HG02852 (cell line): ENCODE data around the gene LAMA3.

ENCODE experiments used
- ATAC-seq: cut with Tn5 transposase; IDR thresholded peaks from one replicate; pipeline ENCODE4 v1.9.1; 2021; ENCODE audit warnings: mild to moderate bottlenecking, moderate library complexity; ENCODE audit not compliant: unreplicated experiment

The LAMA3 gene

GRCh38 chr18:23845988-23846630, 156.9 kb downstream of the LAMA3 start:
- no peak for ATAC-seq

GRCh38 chr18:23847321-23847986, 158.2 kb downstream of the LAMA3 start:
- no peak for ATAC-seq

- no peak for ATAC-seq
These were observed 159.9 kb downstream of the LAMA3 start for GRCh38 chr18:23849141-23849540.

- ATAC-seq: no peak
These were observed 161.0 kb downstream of the LAMA3 start for GRCh38 chr18:23850215-23850614.

- no peak for ATAC-seq
These were observed 162.3 kb downstream of the LAMA3 start for GRCh38 chr18:23851470-23852002.

- ATAC-seq: no peak
These were observed 163.2 kb downstream of the LAMA3 start for GRCh38 chr18:23852236-23853045.

GRCh38 chr18:23853448-23854195, 164.4 kb downstream of the LAMA3 start:
- ATAC-seq: no peak

- no peak for ATAC-seq
These were observed 166.5 kb downstream of the LAMA3 start for GRCh38 chr18:23855721-23856120.

- no peak for ATAC-seq
These were observed 167.4 kb downstream of the LAMA3 start for GRCh38 chr18:23856466-23857163.

- no peak for ATAC-seq
These were observed 167.9 kb downstream of the LAMA3 start for GRCh38 chr18:23857164-23857552.

- ATAC-seq: no peak
These were observed 168.5 kb downstream of the LAMA3 start for GRCh38 chr18:23857756-23858155.

GRCh38 chr18:23859466-23860336, 170.4 kb downstream of the LAMA3 start:
- no peak for ATAC-seq

- no peak for ATAC-seq
These were observed 172.1 kb downstream of the LAMA3 start for GRCh38 chr18:23861326-23861725.

GRCh38 chr18:23861805-23862470, 172.7 kb downstream of the LAMA3 start:
- ATAC-seq: no peak

- ATAC-seq: no peak
These were observed 175.4 kb downstream of the LAMA3 start for GRCh38 chr18:23864624-23865023.

- no peak for ATAC-seq
These were observed 177.8 kb downstream of the LAMA3 start for GRCh38 chr18:23867006-23867405.

GRCh38 chr18:23868136-23868785, 179.0 kb downstream of the LAMA3 start:
- ATAC-seq: no peak

GRCh38 chr18:23870676-23871380, 181.6 kb downstream of the LAMA3 start:
- ATAC-seq: no peak
